HEK293 (cell line): ENCODE measurements around the gene BAD.

Experiments
- GLI4 ChIP-seq: fragments of 450-650 bp; formaldehyde crosslinking; IDR thresholded peaks from 2 replicates; pipeline ENCODE4 v1.5.1; 2016; ENCODE audit warnings: missing biosample characterization, missing genetic modification characterization
- GLIS2 ChIP-seq: fragments of 450-650 bp; formaldehyde crosslinking; IDR thresholded peaks from 2 replicates; pipeline ENCODE4 v1.5.1; 2016; ENCODE audit warnings: missing biosample characterization, missing genetic modification characterization
- TRIM28 ChIP-seq: IDR thresholded peaks from 2 replicates; pipeline ENCODE4 v1.6.1; 2011; ENCODE audit warnings: low read length, control low read depth, borderline replicate concordance
- ZNF146 ChIP-seq: fragments of 450-650 bp; formaldehyde crosslinking; IDR thresholded peaks from 2 replicates; pipeline ENCODE4 v1.5.1; 2016; ENCODE audit warnings: missing biosample characterization, missing genetic modification characterization
- ZNF24 ChIP-seq: fragments of 450-650 bp; formaldehyde crosslinking; IDR thresholded peaks from 2 replicates; pipeline ENCODE4 v1.5.1; 2016; ENCODE audit warnings: missing biosample characterization, missing genetic modification characterization
- ZNF530 ChIP-seq: fragments of 450-650 bp; formaldehyde crosslinking; IDR thresholded peaks from 2 replicates; pipeline ENCODE4 v1.5.1; 2016; ENCODE audit warnings: low read depth, missing biosample characterization, missing genetic modification characterization
- ZNF660 ChIP-seq: fragments of 450-650 bp; IDR thresholded peaks from 2 replicates; pipeline ENCODE4 v1.5.1; 2018; ENCODE audit warnings: missing biosample characterization, mild to moderate bottlenecking, missing genetic modification characterization
- ZNF792 ChIP-seq: fragments of 450-650 bp; formaldehyde crosslinking; IDR thresholded peaks from 2 replicates; pipeline ENCODE4 v1.5.1; 2016; ENCODE audit warnings: missing biosample characterization, missing genetic modification characterization
- TF ChIP-seq, protein P1 (sequence below): fragments of 450-650 bp; formaldehyde crosslinking; IDR thresholded peaks from 2 replicates; pipeline ENCODE4 v1.5.1; 2016; ENCODE audit warnings: missing biosample characterization, missing genetic modification characterization, borderline replicate concordance
- TF ChIP-seq, protein P2 (sequence below): fragments of 450-650 bp; formaldehyde crosslinking; IDR thresholded peaks from 2 replicates; pipeline ENCODE4 v1.5.1; 2016; ENCODE audit warnings: missing biosample characterization, missing genetic modification characterization

DNA sequence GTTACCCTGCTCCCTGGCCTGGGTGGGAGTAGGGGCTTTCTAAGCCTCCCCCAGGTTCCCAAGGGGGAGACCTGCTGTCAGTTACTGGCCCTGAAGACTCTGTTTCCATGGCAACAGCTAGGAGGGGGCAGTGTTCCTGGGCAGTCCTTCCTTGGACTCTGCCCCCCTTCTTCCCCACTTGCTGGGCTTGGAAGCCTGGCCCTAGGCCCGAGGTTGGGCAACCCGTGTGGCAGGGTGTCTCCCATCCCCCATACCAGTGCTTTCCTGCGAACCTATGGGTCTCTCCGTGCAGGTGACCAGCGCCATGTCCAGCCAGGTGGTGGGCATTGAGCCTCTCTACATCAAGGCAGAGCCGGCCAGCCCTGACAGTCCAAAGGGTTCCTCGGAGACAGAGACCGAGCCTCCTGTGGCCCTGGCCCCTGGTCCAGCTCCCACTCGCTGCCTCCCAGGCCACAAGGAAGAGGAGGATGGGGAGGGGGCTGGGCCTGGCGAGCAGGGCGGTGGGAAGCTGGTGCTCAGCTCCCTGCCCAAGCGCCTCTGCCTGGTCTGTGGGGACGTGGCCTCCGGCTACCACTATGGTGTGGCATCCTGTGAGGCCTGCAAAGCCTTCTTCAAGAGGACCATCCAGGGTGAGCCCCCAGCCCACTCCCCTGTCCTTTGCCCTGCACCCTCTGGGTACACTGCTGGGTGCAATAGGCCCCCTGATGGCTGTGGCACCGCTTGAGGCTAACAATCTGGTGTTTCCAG lies 22.6 kb upstream of the BAD start:
- no peak for TF ChIP-seq ZNF146
- no peak for TF ChIP-seq GLI4 (tag by site-specific recombination)
- TF ChIP-seq, protein P1, sequence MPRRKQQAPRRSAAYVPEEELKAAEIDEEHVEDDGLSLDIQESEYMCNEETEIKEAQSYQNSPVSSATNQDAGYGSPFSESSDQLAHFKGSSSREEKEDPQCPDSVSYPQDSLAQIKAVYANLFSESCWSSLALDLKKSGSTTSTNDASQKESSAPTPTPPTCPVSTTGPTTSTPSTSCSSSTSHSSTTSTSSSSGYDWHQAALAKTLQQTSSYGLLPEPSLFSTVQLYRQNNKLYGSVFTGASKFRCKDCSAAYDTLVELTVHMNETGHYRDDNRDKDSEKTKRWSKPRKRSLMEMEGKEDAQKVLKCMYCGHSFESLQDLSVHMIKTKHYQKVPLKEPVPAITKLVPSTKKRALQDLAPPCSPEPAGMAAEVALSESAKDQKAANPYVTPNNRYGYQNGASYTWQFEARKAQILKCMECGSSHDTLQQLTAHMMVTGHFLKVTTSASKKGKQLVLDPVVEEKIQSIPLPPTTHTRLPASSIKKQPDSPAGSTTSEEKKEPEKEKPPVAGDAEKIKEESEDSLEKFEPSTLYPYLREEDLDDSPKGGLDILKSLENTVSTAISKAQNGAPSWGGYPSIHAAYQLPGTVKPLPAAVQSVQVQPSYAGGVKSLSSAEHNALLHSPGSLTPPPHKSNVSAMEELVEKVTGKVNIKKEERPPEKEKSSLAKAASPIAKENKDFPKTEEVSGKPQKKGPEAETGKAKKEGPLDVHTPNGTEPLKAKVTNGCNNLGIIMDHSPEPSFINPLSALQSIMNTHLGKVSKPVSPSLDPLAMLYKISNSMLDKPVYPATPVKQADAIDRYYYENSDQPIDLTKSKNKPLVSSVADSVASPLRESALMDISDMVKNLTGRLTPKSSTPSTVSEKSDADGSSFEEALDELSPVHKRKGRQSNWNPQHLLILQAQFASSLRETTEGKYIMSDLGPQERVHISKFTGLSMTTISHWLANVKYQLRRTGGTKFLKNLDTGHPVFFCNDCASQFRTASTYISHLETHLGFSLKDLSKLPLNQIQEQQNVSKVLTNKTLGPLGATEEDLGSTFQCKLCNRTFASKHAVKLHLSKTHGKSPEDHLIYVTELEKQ (tag by site-specific recombination) = no peak
- TF ChIP-seq, protein P2, sequence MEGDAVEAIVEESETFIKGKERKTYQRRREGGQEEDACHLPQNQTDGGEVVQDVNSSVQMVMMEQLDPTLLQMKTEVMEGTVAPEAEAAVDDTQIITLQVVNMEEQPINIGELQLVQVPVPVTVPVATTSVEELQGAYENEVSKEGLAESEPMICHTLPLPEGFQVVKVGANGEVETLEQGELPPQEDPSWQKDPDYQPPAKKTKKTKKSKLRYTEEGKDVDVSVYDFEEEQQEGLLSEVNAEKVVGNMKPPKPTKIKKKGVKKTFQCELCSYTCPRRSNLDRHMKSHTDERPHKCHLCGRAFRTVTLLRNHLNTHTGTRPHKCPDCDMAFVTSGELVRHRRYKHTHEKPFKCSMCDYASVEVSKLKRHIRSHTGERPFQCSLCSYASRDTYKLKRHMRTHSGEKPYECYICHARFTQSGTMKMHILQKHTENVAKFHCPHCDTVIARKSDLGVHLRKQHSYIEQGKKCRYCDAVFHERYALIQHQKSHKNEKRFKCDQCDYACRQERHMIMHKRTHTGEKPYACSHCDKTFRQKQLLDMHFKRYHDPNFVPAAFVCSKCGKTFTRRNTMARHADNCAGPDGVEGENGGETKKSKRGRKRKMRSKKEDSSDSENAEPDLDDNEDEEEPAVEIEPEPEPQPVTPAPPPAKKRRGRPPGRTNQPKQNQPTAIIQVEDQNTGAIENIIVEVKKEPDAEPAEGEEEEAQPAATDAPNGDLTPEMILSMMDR (tag by site-specific recombination) = no peak
- no peak for TF ChIP-seq ZNF530 (tag by site-specific recombination)
- no peak for TF ChIP-seq TRIM28
- TF ChIP-seq GLIS2 (tag by site-specific recombination) = no peak
- no peak for TF ChIP-seq ZNF792 (tag by site-specific recombination)
- TF ChIP-seq ZNF24 (tag by site-specific recombination) = no peak
- no peak for TF ChIP-seq ZNF660
